Keratinocyte (primary cell): ENCODE measurements around the gene ABCC3. TPM values are rescaled to one million over a fixed set of nuclear protein-coding genes. Genes with fewer than 3 reads are reported as not detected.

Source experiments
- DNase-seq: peaks from one replicate; pipeline ENCODE4 v3.0.0-alpha.2; 2011; ENCODE audit warnings: low read depth, missing footprints, low spot score
- FAIRE-seq: peaks from 2 replicates; lab custom pipeline; 2011; peaks lifted over from hg19 to GRCh38; lab: Jason Lieb, UNC
- H2AFZ ChIP-seq: 2 replicates; pipeline ENCODE4 v1.6.0; 2012; ENCODE audit warnings: low read length, control low read depth, inconsistent platforms; ENCODE audit not compliant: control insufficient read depth
- H3K27ac ChIP-seq: 2 replicates; pipeline ENCODE4 v1.5.1; 2011; ENCODE audit warnings: low read length; ENCODE audit not compliant: control insufficient read depth, insufficient read depth
- H3K27me3 ChIP-seq: 3 replicates; pipeline ENCODE4 v1.6.0; 2011; ENCODE audit warnings: low read length; ENCODE audit not compliant: control insufficient read depth, insufficient read depth; ENCODE audit errors: extremely low read depth
- H3K36me3 ChIP-seq, 2 experiments: 2 replicates in 1 of 2; 3 replicates in 1 of 2; pipeline ENCODE4 v1.5.1; 2011; ENCODE audit warnings: low read length in 2 of 2, mild to moderate bottlenecking in 1 of 2; ENCODE audit not compliant: control insufficient read depth in 2 of 2, insufficient read depth in 2 of 2; ENCODE audit errors: extremely low read depth in 1 of 2
- H3K4me1 ChIP-seq: 3 replicates; pipeline ENCODE4 v1.5.1; 2011; ENCODE audit warnings: low read length; ENCODE audit not compliant: control insufficient read depth, insufficient read depth; ENCODE audit errors: extremely low read depth
- H3K4me2 ChIP-seq: 3 replicates; pipeline ENCODE4 v1.6.0; 2011; ENCODE audit warnings: low read depth, low read length; ENCODE audit not compliant: control insufficient read depth, insufficient read depth; ENCODE audit errors: extremely low read depth
- H3K4me3 ChIP-seq, 3 experiments: fragments of 200-600 bp in 1 of 3; sonication (generic) in 1 of 3; 2 replicates in 2 of 3; 3 replicates in 1 of 3; pipeline ENCODE4 v1.5.1; 2011 to 2016; ENCODE audit warnings: low read length in 3 of 3, mild to moderate bottlenecking in 3 of 3, control low read depth in 2 of 3, inconsistent platforms in 1 of 3, low read depth in 1 of 3, mixed read lengths in 1 of 3, mixed run types in 1 of 3, moderate library complexity in 1 of 3; ENCODE audit not compliant: control insufficient read depth in 2 of 3, insufficient read depth in 2 of 3; ENCODE audit errors: extremely low read depth in 1 of 3
- H3K79me2 ChIP-seq: 2 replicates; pipeline ENCODE4 v1.6.0; 2012; ENCODE audit warnings: low read length; ENCODE audit not compliant: control insufficient read depth, insufficient read depth
- H3K9ac ChIP-seq: 3 replicates; pipeline ENCODE4 v1.6.0; 2011; ENCODE audit warnings: low read length; ENCODE audit not compliant: control insufficient read depth, insufficient read depth; ENCODE audit errors: extremely low read depth
- H3K9me1 ChIP-seq: 3 replicates; pipeline ENCODE4 v1.6.0; 2011; ENCODE audit warnings: low read length; ENCODE audit not compliant: control insufficient read depth, insufficient read depth; ENCODE audit errors: extremely low read depth
- H3K9me3 ChIP-seq: 2 replicates; pipeline ENCODE4 v1.5.1; 2012; ENCODE audit warnings: low read depth, low read length; ENCODE audit not compliant: control insufficient read depth
- H4K20me1 ChIP-seq: 3 replicates; pipeline ENCODE4 v1.6.0; 2011; ENCODE audit warnings: low read length; ENCODE audit not compliant: control insufficient read depth, insufficient read depth; ENCODE audit errors: extremely low read depth
- EZH2 ChIP-seq: IDR thresholded peaks from one replicate; pipeline ENCODE4 v1.6.1; 2012; ENCODE audit warnings: inconsistent platforms, mild to moderate bottlenecking, low read length, moderate library complexity
- dilution Hi-C: fragments of 300-500 bp; cut with MboI; formaldehyde crosslinking; loops from one replicate; pipeline ENCODE4 v1.7.0; 2020; ENCODE audit warnings: low sequenced_read_pairs; ENCODE audit not compliant: extremely low pct_ligation_motif_present
- polyA plus RNA-seq, 5 experiments: library from polyadenylated mRNA; depleted of rRNA in 3 of 5; stranded (reverse) in 3 of 5; stranded (forward) in 1 of 5; unstranded in 1 of 5; fragments of >200 nt; gene quantifications; 1 replicate in 1 of 5; 2 replicates in 3 of 5; 3 replicates in 1 of 5; pipeline versions ENCODE4 v1.2.1 to v1.2.3, GENCODE V29; 2011 to 2012; ENCODE audit warnings: missing spikeins in 2 of 5, low read depth in 1 of 5, low replicate concordance in 1 of 5
- TF ChIP-seq, protein P1 (sequence below), 3 experiments: IDR thresholded peaks in 1 of 3; conservative IDR thresholded peaks in 1 of 3; optimal IDR thresholded peaks in 1 of 3; 2 replicates in 2 of 3; 3 replicates in 1 of 3; pipeline versions ENCODE3 to v1.5.1; 2011; ENCODE audit warnings: low read length in 3 of 3, mild to moderate bottlenecking in 3 of 3, moderate library complexity in 2 of 3, control low read depth in 1 of 3, inconsistent platforms in 1 of 3; ENCODE audit not compliant: insufficient read depth in 2 of 3; ENCODE audit errors: extremely low read depth in 1 of 3

The ABCC3 gene
- polyA plus RNA-seq, 1 donor (not counting 4 experiments of a cell fraction or from before 2014, with no cell fraction given) = 41.7 TPM

DNA sequence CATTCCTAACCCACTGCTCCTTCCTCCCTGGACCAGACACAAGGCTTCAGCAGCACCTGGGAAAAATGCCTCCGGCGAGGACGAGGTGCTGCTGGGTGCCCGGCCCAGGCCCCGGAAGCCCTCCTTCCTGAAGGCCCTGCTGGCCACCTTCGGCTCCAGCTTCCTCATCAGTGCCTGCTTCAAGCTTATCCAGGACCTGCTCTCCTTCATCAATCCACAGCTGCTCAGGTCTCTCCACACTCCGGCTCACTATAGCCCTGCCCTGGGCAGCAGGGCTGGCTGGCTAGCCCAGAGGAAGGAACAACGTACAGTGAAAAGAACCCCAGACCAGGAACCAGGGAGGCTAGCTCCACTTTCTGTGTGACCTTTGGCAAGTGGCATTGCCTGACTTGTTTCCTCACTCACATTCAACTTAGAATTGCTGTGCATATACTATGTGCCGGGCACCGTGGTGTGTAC is 26.2 kb downstream of the ABCC3 start:
- H3K79me2 ChIP-seq = no peaks in the 10 kb centered on the region
- H3K36me3 ChIP-seq = peaks cover 0 to 17% of the 10 kb centered on the region in 2 experiments
- no peaks in the 10 kb centered on the region for H4K20me1 ChIP-seq
- TF ChIP-seq, protein P1, sequence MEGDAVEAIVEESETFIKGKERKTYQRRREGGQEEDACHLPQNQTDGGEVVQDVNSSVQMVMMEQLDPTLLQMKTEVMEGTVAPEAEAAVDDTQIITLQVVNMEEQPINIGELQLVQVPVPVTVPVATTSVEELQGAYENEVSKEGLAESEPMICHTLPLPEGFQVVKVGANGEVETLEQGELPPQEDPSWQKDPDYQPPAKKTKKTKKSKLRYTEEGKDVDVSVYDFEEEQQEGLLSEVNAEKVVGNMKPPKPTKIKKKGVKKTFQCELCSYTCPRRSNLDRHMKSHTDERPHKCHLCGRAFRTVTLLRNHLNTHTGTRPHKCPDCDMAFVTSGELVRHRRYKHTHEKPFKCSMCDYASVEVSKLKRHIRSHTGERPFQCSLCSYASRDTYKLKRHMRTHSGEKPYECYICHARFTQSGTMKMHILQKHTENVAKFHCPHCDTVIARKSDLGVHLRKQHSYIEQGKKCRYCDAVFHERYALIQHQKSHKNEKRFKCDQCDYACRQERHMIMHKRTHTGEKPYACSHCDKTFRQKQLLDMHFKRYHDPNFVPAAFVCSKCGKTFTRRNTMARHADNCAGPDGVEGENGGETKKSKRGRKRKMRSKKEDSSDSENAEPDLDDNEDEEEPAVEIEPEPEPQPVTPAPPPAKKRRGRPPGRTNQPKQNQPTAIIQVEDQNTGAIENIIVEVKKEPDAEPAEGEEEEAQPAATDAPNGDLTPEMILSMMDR (optimal IDR thresholded peaks at IDR 0.05 in 1 of 3, IDR thresholded peaks at IDR 0.05 in 1 of 3, conservative IDR thresholded peaks at IDR 0.05 in 1 of 3; ENCODE audit: extremely low read depth in 1 of 3, insufficient read depth in 2 of 3, low read length in 3 of 3) = no peak
- TF ChIP-seq EZH2 = no peak
- peaks cover 28% of the 10 kb centered on the region for H3K4me1 ChIP-seq
- no peaks in the 10 kb centered on the region for H3K9me1 ChIP-seq
- no peak overlapping the region for H3K4me3 ChIP-seq
- no peaks in the 10 kb centered on the region for H3K9me3 ChIP-seq
- FAIRE-seq (no peak), DNase-seq (no peak)
- H3K9ac ChIP-seq = peak overlapping the region; percentile 29
- no peak overlapping the region for H2AFZ ChIP-seq
- H3K27me3 ChIP-seq = no peaks in the 10 kb centered on the region
- H3K27ac ChIP-seq = peak overlapping the region; percentile 76
- dilution Hi-C loops = no loop called here
- peak overlapping the region; percentile 67 for H3K4me2 ChIP-seq

DNA sequence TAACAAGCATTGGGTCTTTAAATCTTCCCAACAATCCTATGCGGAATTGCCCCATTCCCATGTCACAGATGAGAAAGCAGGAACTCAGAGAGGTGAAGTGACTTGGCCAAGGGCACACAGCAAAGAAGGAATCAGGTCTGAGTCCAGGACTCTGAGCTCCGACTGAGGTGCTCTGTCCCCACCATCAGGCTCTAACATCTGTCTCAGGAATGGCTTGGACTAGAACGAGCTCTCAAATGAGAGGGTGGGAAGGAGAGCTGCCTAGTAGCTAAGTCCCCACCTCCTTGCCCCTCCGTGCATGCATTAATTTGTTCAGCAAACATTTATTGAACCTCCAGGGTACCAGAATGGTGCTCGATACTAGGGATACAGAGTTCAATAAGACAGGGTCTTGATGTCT is 26.7 kb downstream of the ABCC3 start:
- no peak for TF ChIP-seq EZH2
- TF ChIP-seq, protein P1 (optimal IDR thresholded peaks at IDR 0.05 in 1 of 3, IDR thresholded peaks at IDR 0.05 in 1 of 3, conservative IDR thresholded peaks at IDR 0.05 in 1 of 3; ENCODE audit: extremely low read depth in 1 of 3, insufficient read depth in 2 of 3, low read length in 3 of 3) = no peak
- H3K27me3 ChIP-seq = no peaks in the 10 kb centered on the region
- FAIRE-seq (no peak), DNase-seq (no peak)
- H3K9me1 ChIP-seq = no peaks in the 10 kb centered on the region
- dilution Hi-C loops = no loop called here
- peak overlapping the region; percentile 76 for H3K27ac ChIP-seq
- peak overlapping the region; percentile 29 for H3K9ac ChIP-seq
- H3K36me3 ChIP-seq = peaks cover 0 to 15% of the 10 kb centered on the region in 2 experiments
- H3K9me3 ChIP-seq = no peaks in the 10 kb centered on the region
- H3K79me2 ChIP-seq = no peaks in the 10 kb centered on the region
- H3K4me3 ChIP-seq = no peak overlapping the region
- H2AFZ ChIP-seq = no peak overlapping the region
- peaks cover 28% of the 10 kb centered on the region for H3K4me1 ChIP-seq
- peak overlapping the region; percentile 67 for H3K4me2 ChIP-seq
- no peaks in the 10 kb centered on the region for H4K20me1 ChIP-seq
